Measurements from ENCODE around the gene KNSTRN.
A peak's percentile ranks its signal among the peaks of the same experiment; 100 is the strongest.

The KNSTRN gene

GRCh38 chr15:40366457-40367370 lies 15.8 kb upstream of the KNSTRN start:
- DNase-seq (ENCODE audit: low spot score), result no peak

DNA sequence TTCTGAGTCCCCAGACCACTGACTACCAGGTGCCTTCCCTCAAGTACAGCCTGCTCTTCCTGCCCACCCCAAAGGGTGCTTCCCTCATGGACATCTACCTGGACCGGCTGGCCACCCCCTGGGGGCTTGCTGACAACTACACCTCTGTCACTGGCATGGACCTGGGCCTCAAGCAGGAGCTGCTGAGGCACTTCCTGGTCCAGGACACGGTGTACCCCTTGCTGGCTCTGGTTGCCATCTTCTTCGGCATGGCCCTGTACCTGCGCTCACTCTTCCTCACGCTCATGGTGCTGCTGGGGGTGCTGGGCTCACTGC lies 15.2 kb upstream of the KNSTRN start:
- no peak for DNase-seq (ENCODE audit: low spot score)

DNA sequence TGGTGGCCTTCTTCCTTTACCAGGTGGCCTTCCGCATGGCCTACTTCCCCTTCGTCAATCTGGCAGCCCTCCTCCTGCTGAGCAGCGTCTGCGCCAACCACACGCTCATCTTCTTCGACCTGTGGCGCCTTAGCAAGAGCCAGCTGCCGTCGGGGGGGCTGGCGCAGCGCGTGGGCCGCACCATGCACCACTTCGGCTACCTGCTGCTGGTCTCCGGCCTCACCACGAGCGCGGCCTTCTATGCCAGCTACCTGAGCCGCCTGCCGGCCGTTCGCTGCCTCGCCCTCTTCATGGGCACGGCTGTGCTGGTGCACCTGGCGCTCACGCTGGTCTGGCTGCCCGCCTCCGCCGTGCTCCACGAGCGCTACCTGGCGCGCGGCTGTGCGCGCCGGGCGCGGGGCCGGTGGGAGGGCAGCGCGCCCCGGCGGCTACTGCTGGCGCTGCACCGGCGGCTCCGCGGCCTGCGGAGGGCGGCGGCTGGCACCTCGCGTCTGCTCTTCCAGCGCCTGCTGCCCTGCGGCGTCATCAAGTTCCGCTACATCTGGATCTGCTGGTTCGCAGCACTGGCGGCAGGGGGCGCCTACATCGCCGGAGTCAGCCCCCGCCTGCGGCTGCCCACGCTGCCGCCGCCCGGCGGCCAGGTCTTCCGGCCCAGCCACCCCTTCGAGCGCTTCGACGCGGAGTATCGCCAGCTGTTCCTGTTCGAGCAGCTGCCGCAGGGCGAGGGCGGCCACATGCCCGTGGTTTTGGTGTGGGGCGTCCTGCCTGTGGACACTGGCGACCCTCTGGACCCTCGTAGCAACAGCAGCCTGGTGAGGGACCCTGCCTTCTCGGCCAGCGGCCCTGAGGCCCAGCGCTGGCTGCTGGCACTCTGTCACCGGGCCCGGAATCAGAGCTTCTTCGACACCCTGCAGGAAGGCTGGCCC lies 14.6 kb upstream of the KNSTRN start:
- peak; percentile 51 for DNase-seq (ENCODE audit: low spot score)

DNA sequence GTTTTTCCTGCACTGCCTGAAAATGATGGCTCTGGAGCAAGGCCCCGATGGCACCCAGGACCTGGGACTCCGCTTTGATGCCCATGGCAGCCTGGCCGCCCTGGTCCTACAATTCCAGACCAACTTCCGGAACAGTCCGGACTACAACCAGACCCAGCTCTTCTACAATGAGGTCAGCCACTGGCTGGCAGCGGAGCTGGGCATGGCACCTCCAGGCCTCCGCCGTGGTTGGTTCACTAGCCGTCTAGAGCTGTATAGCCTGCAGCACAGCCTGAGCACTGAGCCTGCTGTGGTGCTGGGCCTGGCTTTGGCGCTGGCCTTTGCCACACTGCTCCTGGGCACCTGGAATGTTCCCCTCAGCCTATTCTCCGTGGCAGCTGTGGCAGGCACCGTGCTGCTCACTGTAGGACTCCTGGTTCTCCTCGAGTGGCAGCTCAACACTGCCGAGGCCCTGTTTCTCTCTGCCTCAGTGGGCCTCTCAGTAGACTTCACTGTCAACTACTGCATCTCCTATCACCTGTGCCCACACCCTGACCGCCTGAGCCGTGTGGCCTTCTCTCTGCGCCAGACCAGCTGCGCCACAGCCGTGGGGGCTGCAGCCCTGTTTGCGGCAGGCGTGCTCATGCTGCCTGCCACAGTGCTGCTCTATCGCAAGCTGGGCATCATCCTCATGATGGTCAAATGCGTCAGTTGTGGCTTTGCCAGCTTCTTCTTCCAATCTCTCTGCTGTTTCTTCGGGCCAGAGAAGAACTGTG lies 13.6 kb upstream of the KNSTRN start:
- DNase-seq (ENCODE audit: low spot score), result no peak

DNA sequence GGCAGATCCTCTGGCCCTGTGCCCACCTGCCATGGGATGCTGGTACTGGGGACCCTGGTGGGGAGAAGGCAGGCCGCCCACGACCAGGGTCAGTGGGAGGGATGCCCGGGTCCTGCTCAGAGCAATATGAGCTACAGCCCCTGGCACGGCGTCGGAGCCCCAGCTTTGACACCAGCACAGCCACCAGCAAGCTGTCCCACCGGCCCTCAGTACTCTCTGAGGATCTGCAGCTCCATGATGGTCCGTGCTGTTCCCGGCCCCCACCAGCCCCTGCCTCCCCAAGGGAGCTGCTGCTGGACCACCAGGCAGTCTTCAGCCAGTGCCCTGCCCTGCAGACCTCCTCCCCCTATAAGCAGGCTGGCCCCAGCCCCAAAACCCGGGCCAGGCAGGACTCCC lies 13.0 kb upstream of the KNSTRN start:
- no peak for DNase-seq (ENCODE audit: low spot score)

- DNase-seq (ENCODE audit: low spot score), result no peak
Measured at GRCh38 chr15:40369971-40370370, 12.6 kb upstream of the KNSTRN start.

DNA sequence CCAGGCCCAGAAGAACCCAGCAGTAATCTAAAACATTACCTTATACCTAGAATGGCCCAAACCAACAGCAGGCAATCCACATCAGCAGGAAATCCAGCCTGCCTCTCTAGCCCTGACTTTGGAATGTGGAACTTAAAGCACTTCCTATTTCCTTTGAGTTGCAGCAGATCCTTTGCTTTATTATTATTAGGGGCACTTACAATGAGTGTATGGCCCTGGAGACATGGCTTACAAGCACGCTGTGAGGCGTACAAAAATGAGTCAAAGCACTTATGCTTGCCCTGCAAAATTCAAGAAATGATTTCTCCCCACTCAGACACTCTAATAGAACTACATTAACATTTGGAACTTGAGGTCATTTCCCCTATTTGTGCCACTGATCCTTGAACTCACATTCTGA lies 9.5 kb upstream of the KNSTRN start:
- DNase-seq (ENCODE audit: low spot score), result no peak

DNA sequence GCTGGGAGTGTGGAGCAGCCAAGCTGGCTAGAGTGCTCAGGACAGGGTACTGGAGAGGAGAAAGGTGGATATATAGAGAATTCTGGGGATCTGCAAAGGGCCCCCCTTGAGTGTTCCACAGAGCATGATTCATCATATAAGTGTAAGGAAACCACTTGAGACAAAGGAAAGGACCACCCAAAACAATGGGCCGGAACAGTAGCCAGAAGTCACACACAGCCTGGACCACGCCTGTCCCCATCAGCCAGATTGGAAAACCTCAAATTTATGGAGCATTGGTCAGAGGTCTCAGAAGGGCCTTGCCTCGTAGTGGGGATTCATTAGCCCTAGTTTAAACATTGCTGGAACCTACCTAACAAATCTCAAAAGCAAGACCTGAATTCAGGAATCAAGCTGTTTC lies 4.9 kb upstream of the KNSTRN start:
- no peak for DNase-seq (ENCODE audit: low spot score)

GRCh38 chr15:40379374-40379773 lies 3.1 kb upstream of the KNSTRN start:
- no peak for DNase-seq (ENCODE audit: low spot score)

DNA sequence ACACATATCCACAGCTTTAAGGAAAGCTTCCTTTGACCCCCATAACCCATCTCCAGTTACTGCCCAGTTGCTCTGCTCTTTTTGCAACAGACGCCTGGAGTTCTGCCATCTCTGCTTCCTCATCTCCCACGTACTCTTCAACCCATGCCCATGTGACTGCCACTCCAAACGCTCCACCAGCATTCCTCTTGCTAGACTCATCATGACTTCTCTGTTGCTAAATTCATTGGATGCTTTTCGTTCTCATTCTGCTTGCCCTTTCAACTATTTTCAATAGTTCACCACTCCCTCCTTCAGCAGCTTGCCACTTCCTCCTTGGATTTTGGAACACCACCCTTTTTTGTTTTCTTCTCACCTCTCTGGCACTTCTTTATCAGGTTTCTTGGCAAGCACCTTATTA lies 2.7 kb upstream of the KNSTRN start:
- peak; percentile 56 for DNase-seq (ENCODE audit: low spot score)

DNA sequence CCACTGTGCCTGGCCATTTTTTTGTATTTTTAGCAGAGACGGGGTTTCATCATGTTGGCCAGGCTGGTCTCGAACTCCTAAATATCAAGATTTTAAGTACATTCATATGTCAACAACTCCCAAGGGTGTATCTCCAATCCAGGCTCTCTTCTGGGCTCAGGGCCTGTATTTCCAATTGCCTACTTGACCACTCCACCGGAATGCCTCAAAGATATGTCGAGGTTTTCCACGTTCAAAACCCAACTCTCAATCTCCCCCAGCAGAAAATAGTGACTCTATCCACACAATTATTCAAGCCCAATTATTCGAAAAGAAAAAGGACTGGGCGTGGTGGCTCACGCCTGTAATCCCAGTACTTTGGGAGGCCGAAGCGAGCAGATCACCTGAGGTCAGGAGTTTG lies 1.9 kb upstream of the KNSTRN start:
- DNase-seq (ENCODE audit: low spot score), result no peak

GRCh38 chr15:40381818-40382529 lies 547 bp upstream of the KNSTRN start:
- no peak for DNase-seq (ENCODE audit: low spot score)

GRCh38 chr15:40386480-40386879 lies 4.0 kb downstream of the KNSTRN start:
- DNase-seq (ENCODE audit: low spot score), result no peak

DNA sequence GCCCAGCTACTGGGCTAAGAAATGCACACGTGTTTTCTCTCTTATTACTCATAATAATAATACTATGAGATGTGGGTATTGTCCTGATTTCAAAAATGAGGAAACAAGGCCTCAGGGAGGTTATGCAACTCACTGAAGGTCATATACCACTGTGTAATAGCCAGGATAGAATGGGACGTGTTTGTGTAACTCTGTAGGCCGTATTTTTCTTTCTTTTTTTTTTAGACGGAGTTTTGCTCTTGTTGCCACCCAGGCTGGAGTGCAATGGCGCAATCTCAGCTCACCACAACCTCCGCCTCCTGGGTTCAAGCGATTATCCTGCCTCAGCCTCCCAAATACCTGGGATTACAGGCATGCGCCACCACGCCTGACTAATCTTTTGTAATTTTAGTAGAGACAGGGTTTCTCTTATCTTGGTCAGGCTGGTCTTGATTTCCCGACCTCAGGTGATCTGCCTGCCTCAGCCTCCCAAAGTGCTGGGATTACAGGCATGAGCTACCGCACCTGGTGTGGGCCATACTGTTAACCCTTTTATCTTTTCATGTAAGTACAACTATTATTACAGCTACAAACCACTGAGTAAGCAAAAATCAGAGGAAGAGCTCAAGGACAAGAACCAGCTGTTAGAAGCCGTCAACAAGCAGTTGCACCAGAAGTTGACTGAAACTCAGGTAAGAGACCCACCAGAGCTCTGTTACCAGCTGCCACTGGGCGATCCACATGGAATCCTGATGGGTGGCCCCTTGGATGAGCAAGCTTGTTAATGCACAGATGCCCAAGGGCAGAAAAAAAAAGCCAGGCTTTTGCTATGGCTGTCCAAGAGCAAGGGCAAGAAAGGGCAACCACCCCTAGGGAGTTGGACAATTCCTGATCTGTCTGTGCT lies 6.7 kb downstream of the KNSTRN start:
- DNase-seq (ENCODE audit: low spot score), result no peak

- no peak for DNase-seq (ENCODE audit: low spot score)
Measured at GRCh38 chr15:40389824-40390595, 7.5 kb downstream of the KNSTRN start.

- no peak for DNase-seq (ENCODE audit: low spot score)
Measured at GRCh38 chr15:40392986-40393948, 10.7 kb downstream of the KNSTRN start.

- no peak for DNase-seq (ENCODE audit: low spot score)
Measured at GRCh38 chr15:40397688-40398412, 15.3 kb downstream of the KNSTRN start.

DNA sequence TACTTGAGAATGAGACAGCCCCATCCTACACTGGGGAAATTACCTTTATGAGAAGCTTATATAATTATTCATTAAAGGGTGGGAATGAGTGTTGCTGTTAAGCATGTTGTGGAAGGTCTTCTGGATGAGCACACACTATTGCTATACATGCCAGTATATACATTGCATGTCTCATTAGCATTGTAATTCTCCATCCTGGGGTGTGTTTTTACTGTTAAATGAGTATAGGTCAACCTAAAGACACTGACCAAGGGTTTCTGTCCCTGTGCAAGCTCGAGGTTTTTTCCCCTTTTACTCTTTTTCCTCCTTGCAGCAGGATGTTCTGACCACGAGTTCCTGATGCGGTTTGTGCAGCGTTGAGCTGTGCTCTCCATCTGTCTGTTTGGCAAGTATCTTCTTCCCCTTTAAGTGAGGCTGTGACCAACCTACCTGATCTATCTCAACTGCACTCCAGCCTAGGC lies 15.9 kb downstream of the KNSTRN start:
- no peak for DNase-seq (ENCODE audit: low spot score)
